Esophagus squamous epithelium (tissue), 4 donors: ENCODE measurements around the gene IL22.

Experiments used
- POLR2A ChIP-seq, 4 donors: fragments of 450-650 bp; IDR thresholded peaks; one replicate each; pipeline ENCODE4 v1.6.1; 2017; ENCODE audit warnings: antibody characterized with exemption in 4 of 4, mild to moderate bottlenecking in 4 of 4, moderate library complexity in 3 of 4
- TF ChIP-seq, protein P1 (sequence below), 6 experiments: fragments of 450-650 bp in 4 of 6; fragments of 200-600 bp in 2 of 6; sonication (generic) in 2 of 6; IDR thresholded peaks; one replicate each; pipeline ENCODE4 v1.5.1; 2016 to 2019; ENCODE audit warnings: antibody characterized with exemption in 6 of 6, mild to moderate bottlenecking in 4 of 6, moderate library complexity in 4 of 6

DNA sequence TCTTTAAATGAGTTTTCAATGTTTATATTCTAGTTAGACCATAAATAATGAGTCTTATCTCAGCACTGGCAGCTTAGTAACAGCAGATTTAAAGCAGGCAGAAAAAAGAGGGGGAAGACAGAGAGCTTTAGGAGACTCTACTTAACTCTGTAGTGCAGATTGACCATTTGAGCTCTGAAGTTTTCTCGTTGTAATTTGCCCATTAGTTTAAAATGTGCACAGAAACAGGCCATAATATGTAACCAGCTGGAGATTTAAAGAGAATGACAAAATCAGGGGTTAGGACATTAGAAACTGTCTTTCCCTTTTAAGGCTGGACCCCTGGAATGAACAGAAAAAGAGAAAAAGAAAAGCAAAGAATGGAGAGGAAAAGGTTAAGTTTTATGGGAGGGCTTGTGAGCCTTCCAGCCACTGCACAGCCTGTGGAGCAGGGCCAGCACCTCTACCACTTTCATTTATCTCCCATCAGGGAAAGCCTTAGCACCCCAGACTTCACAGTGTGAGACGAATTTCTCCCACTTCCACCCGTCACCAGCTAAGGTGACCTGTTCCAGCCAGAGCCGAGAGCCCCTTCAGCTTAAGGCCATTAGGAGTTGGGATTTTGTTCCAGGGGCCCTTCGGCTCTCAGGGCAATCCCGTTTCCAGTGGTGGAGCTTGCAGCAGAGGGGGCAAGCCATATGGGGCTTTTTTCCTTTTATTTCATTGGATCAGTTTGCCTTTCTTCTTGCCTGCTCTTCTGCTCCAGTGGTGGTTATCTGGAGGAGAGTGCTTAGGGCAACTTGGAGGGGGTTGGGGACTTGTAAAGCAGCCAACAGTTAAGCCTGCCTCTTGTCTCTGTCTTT lies 8.0 kb downstream of the IL22 start:
- TF ChIP-seq POLR2A (IDR thresholded peaks at IDR 0.05): no peak
- TF ChIP-seq, protein P1, sequence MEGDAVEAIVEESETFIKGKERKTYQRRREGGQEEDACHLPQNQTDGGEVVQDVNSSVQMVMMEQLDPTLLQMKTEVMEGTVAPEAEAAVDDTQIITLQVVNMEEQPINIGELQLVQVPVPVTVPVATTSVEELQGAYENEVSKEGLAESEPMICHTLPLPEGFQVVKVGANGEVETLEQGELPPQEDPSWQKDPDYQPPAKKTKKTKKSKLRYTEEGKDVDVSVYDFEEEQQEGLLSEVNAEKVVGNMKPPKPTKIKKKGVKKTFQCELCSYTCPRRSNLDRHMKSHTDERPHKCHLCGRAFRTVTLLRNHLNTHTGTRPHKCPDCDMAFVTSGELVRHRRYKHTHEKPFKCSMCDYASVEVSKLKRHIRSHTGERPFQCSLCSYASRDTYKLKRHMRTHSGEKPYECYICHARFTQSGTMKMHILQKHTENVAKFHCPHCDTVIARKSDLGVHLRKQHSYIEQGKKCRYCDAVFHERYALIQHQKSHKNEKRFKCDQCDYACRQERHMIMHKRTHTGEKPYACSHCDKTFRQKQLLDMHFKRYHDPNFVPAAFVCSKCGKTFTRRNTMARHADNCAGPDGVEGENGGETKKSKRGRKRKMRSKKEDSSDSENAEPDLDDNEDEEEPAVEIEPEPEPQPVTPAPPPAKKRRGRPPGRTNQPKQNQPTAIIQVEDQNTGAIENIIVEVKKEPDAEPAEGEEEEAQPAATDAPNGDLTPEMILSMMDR (IDR thresholded peaks at IDR 0.05): no peak
